ENCODE results near the gene GAB1.

DNA sequence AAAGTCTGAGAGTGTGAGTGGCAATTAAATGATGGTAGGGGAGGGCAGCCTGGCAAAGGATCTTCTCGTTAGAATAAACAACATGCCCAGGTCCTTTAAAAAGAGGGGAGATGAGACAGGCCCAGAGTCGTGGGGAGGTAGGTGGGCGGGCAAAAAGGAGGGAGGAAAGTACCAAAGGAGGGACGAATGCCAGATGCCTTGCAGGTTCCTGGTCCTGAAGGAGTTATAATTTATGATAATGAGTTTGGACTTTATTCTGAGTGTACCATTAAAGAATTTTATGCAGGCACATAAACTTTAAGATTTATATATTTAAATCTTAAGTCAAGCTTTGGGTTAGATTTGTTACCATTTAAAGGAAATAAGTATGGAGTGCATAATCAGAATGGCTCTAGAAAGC is 114.5 kb downstream of the GAB1 start:
- TF ChIP-seq, protein P1, sequence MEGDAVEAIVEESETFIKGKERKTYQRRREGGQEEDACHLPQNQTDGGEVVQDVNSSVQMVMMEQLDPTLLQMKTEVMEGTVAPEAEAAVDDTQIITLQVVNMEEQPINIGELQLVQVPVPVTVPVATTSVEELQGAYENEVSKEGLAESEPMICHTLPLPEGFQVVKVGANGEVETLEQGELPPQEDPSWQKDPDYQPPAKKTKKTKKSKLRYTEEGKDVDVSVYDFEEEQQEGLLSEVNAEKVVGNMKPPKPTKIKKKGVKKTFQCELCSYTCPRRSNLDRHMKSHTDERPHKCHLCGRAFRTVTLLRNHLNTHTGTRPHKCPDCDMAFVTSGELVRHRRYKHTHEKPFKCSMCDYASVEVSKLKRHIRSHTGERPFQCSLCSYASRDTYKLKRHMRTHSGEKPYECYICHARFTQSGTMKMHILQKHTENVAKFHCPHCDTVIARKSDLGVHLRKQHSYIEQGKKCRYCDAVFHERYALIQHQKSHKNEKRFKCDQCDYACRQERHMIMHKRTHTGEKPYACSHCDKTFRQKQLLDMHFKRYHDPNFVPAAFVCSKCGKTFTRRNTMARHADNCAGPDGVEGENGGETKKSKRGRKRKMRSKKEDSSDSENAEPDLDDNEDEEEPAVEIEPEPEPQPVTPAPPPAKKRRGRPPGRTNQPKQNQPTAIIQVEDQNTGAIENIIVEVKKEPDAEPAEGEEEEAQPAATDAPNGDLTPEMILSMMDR (IDR thresholded peaks at IDR 0.05), result no peak
- TF ChIP-seq POLR2A (IDR thresholded peaks at IDR 0.05), result no peak

Measured in esophagus squamous epithelium (tissue), 4 donors.